ENCODE results near the gene POLE.

The POLE gene

DNA sequence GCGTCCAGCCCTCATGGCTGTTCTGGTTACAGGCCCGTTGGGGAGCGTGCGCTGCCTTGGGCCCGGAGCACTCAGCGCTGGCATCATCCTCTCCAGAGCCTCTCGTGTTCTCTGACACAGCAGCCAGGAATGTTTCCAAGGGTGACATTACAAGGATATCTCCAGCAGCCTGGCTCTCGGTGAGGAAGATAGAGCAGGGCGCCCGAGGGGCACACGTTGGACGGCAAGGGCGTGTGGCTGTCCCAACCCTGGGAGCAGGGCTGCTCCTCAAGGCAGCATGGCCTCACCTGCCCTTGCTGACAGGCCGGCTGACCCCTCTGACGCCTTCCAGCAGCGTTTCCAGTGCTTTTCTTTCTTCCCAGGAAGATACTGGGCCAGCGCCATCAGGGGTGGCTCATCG lies 91.1 kb downstream of the POLE start:
- peak; percentile 20 for DNase-seq (ENCODE audit: low read depth)
- TF ChIP-seq, protein P1, sequence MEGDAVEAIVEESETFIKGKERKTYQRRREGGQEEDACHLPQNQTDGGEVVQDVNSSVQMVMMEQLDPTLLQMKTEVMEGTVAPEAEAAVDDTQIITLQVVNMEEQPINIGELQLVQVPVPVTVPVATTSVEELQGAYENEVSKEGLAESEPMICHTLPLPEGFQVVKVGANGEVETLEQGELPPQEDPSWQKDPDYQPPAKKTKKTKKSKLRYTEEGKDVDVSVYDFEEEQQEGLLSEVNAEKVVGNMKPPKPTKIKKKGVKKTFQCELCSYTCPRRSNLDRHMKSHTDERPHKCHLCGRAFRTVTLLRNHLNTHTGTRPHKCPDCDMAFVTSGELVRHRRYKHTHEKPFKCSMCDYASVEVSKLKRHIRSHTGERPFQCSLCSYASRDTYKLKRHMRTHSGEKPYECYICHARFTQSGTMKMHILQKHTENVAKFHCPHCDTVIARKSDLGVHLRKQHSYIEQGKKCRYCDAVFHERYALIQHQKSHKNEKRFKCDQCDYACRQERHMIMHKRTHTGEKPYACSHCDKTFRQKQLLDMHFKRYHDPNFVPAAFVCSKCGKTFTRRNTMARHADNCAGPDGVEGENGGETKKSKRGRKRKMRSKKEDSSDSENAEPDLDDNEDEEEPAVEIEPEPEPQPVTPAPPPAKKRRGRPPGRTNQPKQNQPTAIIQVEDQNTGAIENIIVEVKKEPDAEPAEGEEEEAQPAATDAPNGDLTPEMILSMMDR (IDR thresholded peaks at IDR 0.05; ENCODE audit: insufficient read depth, low read depth, low read length, missing control alignments), result no peak
- H3K4me3 ChIP-seq (ENCODE audit: low read length), result no peak overlapping the region

DNA sequence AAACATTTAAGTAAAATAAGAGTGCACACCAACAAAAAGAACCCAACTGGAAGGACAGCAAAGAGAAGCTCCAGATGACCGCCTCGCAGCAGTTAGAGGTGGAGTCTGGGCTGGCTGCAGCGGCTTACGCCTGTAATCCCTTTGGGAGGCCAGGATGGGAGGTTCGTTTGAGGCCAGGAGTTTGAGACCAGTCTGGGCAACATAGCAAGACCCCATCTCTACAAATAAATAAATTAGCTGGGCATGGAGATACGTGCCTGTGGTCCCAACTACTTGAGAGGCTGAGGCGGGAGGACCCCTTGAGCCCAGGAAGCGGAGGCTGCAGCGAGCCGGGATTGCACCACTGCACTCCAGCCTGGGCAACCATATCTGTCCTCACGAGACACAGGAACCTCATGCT lies 92.0 kb downstream of the POLE start:
- no peak overlapping the region for H3K4me3 ChIP-seq (ENCODE audit: low read length)
- TF ChIP-seq, protein P1 (IDR thresholded peaks at IDR 0.05; ENCODE audit: insufficient read depth, low read depth, low read length, missing control alignments), result no peak
- DNase-seq (ENCODE audit: low read depth), result no peak

DNA sequence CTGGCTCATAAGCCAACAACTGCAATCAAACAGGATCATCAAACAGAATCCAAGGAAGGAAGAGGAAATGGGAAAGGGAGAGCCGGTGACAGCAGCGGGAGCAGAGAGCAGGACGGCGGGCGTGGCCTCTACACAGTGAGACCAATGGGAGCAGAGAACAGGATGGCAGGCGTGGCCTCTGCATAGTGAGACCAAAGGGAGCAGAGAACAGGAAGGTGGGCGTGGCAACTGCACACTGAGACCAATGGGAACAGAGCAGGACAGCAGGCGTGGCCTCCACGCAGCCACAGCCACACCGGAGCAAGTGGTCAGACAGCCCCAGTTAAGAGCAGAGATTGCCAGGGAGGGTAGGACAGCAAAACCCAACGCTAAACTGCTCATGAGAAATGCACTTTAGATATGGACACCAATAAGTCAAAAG lies 93.2 kb downstream of the POLE start:
- DNase-seq (ENCODE audit: low read depth), result peak; percentile 86
- H3K4me3 ChIP-seq (ENCODE audit: low read length), result no peak overlapping the region
- TF ChIP-seq, protein P1 (IDR thresholded peaks at IDR 0.05; ENCODE audit: insufficient read depth, low read depth, low read length, missing control alignments), result no peak

DNA sequence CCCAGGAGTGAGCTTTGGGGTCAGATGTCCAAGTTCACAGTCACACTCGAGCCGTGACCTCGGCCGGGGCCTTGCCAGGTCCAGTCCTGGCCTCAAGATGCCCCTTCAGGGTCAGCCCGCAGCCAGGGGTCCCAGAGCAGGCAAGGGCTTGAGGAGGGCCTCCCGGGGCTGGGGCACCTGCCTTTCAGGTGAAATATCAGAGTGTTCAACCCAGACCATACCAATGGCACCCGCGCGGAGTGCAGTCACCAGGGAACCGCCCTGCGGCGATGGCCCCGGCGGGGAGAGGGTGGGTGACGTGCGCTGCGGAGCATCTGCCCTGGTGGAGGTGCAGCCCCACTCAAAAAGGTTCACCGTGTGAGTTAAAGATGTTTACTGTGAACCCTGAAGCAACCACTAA lies 93.6 kb downstream of the POLE start:
- H3K4me3 ChIP-seq (ENCODE audit: low read length), result no peak overlapping the region
- TF ChIP-seq, protein P1 (IDR thresholded peaks at IDR 0.05; ENCODE audit: insufficient read depth, low read depth, low read length, missing control alignments), result no peak
- no peak for DNase-seq (ENCODE audit: low read depth)

DNA sequence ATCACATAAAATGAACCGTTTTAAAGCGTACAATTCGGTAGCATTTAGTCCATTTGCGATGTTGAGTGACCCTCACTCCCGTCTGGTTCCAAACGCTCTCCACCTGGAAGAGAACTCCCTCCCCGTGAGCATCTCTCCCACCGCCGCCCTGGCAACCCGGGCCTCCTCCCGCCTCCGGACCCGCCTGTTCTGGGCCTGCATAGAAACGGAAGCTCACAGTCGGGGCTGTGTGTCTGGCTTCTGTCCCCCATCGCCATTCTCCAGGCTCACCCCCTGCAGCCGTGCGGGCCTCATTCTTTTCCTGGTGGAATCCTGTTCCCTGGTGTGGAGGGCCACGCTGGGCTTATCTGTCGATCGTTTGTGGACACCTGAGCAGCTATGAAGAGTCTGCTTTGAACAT lies 94.1 kb downstream of the POLE start:
- TF ChIP-seq, protein P1 (IDR thresholded peaks at IDR 0.05; ENCODE audit: insufficient read depth, low read depth, low read length, missing control alignments), result no peak
- DNase-seq (ENCODE audit: low read depth), result no peak
- H3K4me3 ChIP-seq (ENCODE audit: low read length), result no peak overlapping the region

DNA sequence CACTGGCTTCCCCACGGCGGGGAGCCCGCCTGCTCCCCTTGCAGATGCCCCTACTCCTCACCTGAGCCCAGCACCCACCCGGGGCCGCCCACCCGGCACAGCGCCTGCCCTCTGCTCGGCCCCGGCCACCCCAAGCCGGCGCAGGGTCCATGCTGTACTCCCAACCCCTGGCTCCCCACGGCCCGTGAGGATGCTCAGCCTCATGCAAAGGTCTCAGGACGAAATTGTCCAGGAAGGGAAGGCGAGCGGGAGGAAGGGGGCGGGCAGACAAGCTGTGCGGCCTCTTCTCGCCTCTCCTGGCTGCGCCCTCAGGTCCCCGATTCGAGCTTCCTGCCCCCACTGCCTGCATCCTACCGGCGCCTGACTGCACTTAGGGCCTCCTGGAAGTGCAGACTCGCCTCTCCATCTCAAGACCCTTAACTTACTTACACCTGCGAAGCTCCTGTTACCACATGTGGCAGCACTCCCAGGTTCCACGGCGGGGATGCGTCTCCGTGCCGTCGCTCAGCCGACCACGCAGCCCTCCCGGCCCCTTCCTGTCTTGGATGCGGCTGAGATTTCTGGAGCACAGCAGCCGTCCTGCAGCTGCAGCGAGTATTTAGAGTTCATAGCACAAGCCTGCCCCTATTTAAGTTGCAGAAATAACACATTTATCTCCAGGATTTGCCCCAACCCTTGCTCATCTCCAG lies 94.7 kb downstream of the POLE start:
- DNase-seq (ENCODE audit: low read depth), result no peak
- TF ChIP-seq, protein P1 (IDR thresholded peaks at IDR 0.05; ENCODE audit: insufficient read depth, low read depth, low read length, missing control alignments), result no peak
- no peak overlapping the region for H3K4me3 ChIP-seq (ENCODE audit: low read length)

Measured in epithelial cell of esophagus (primary cell).